ENCODE results near the gene WDR59.

The WDR59 gene

DNA sequence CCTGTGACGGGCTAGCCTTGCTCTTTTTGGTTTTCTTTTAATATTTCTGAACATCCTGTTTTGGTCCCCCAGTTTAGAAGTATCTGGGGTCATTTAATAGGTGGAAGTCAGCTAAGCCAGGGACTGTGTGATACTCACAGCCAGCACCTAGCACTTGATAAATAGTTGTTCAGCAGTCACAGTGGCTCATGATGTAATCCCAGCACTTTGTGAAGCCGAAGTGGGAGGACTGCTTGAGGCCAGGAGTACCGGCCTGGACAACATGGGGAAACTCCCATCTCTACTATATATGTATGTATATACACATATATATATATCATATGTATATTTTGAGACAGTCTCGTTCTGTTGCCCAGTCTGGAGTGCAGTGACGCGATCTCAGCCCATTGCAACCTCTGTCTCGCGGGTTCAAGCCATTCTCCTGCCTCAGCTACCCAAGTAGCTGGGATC is 12.1 kb upstream of the WDR59 start:
- TF ChIP-seq, protein P1, sequence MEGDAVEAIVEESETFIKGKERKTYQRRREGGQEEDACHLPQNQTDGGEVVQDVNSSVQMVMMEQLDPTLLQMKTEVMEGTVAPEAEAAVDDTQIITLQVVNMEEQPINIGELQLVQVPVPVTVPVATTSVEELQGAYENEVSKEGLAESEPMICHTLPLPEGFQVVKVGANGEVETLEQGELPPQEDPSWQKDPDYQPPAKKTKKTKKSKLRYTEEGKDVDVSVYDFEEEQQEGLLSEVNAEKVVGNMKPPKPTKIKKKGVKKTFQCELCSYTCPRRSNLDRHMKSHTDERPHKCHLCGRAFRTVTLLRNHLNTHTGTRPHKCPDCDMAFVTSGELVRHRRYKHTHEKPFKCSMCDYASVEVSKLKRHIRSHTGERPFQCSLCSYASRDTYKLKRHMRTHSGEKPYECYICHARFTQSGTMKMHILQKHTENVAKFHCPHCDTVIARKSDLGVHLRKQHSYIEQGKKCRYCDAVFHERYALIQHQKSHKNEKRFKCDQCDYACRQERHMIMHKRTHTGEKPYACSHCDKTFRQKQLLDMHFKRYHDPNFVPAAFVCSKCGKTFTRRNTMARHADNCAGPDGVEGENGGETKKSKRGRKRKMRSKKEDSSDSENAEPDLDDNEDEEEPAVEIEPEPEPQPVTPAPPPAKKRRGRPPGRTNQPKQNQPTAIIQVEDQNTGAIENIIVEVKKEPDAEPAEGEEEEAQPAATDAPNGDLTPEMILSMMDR (IDR thresholded peaks at IDR 0.05) = no peak

DNA sequence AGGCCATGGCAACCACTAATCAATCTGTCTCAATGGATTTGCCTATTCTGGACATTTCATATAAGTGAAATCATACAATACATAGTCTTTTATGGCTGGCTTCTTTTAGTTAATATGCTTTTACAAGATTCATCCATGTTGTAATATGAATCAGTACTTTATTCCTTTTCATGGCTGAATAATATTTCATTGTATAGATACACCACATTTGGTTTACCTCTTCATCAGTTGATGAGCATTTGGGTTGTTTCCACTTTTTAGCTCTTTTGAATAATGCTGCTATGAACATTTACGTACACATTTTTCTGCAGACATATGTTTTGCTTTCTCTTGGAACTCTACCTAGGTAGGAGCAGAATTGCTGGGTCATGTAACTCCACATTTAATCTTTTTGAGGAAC is 11.1 kb upstream of the WDR59 start:
- TF ChIP-seq, protein P1 (IDR thresholded peaks at IDR 0.05) = no peak

- TF ChIP-seq, protein P1 (IDR thresholded peaks at IDR 0.05) = no peak
Measured at GRCh38 chr16:74991593-74992403, 6.9 kb upstream of the WDR59 start.

DNA sequence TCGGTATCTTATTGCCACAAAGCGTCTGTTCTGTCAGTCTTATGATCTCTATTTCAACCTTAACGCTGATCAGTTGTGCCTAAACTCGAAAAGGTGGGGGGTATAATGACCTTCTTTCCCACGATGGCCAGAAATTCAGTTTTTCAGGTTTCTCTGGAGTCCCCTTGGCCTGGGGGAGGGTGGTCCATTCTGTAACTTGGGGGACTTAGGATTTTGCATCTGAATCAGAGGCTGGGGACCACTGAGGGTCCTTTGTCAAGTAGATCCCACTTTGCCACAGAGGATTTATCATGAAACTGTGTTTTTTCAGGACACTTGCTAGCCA is 6.3 kb upstream of the WDR59 start:
- TF ChIP-seq, protein P1 (IDR thresholded peaks at IDR 0.05) = no peak

- TF ChIP-seq, protein P1 (IDR thresholded peaks at IDR 0.05) = no peak
Measured at GRCh38 chr16:74990832-74991231, 5.9 kb upstream of the WDR59 start.

GRCh38 chr16:74987027-74987681 is 2.2 kb upstream of the WDR59 start:
- TF ChIP-seq, protein P1 (IDR thresholded peaks at IDR 0.05) = no peak

DNA sequence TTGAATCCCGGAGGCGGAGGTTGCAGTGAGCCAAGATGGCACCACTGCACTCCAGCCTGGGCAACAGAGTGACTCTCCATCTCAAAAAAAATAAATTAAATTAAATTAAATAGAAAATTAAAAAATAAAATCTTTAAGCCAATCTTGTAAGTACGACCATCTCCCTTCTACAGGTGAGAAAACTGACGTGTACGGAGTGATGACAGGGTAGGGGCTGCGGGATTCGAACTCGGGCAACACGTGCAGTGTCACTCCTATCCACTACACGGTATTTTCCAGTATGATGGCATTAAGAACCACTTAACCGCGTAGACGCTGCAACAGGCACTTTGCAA is 762 bp downstream of the WDR59 start:
- TF ChIP-seq, protein P1 (IDR thresholded peaks at IDR 0.05) = no peak
